GM23248 (cell line): ENCODE measurements around the gene MTHFSD.

ENCODE experiments used
- EZH2 ChIP-seq: fragments of 200-600 bp; sonication (generic); IDR thresholded peaks from 2 replicates; pipeline ENCODE4 v1.6.1; 2018; ENCODE audit warnings: antibody characterized with exemption, mild to moderate bottlenecking; ENCODE audit not compliant: insufficient read depth, poor library complexity, severe bottlenecking
- EZH2phosphoT487 ChIP-seq: fragments of 200-600 bp; sonication (generic); IDR thresholded peaks from 2 replicates; pipeline ENCODE4 v1.6.1; 2018; ENCODE audit warnings: antibody characterized with exemption, moderate library complexity, mild to moderate bottlenecking, low read depth; ENCODE audit not compliant: insufficient read depth

DNA sequence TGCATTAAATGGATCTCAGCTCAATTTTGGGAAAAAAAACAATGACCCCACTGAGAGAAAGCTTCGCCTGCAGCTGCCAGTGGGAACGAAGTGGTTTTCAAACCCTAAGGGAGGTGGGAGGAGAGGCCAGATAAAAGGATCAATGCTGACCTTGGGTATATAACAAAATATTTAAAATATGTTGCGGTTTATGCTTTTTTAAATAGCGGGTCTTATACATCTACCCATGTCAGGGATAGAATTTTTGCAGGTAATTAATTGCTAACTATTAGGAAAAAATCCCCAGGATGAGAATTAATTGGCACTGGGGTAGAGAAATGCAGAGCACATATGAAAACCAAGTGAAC, 55.6 kb downstream of the MTHFSD start:
- TF ChIP-seq EZH2phosphoT487 = no peak
- TF ChIP-seq EZH2 = peak; percentile 86
